ENCODE results near the gene CPD. TPM values are rescaled to one million over a fixed set of nuclear protein-coding genes. Genes with fewer than 3 reads are reported as not detected.

CPD gene
- total and polyA plus RNA-seq, 4 donors = 19.1 to 139 (median 58.8) TPM

DNA sequence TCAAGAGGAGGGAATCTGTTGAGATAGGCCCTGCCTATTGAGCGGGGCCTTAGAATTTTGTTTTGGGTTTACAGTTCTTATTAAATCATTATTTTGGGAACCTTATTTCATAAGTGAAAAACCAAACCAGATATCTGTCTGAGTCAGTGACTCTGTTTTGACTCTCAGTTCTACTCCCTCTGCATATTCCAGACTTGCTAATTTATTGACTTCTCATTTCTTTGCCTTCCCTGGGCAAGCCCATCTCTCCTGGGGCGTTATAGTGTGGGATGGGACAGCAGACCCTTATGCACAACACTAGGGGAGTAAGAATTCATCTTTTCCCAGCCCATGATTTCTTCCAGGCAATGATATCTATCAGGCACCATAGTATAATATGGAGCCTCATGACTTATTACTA is 45.7 kb downstream of the CPD start:
- Histone ChIP-seq H3K4me3 (ENCODE audit: low read depth in 1 of 3, low read length in 3 of 3) (no peak overlapping the region), H3K27ac (ENCODE audit: low read depth in 1 of 2, low read length in 2 of 2) (no peak overlapping the region), H3K36me3 (ENCODE audit: control insufficient read depth in 4 of 4, insufficient read depth in 3 of 4, low read depth in 1 of 4, low read length in 3 of 4) (peaks cover 4 to 27% (median 17%) of the 10 kb centered on the region in 4 donors), H3K27me3 (ENCODE audit: control insufficient read depth in 4 of 4, insufficient read depth in 4 of 4, low read length in 3 of 4) (no peaks in the 10 kb centered on the region), H3K4me1 (ENCODE audit: control insufficient read depth in 4 of 4, insufficient read depth in 4 of 4, low read length in 3 of 4) (no peaks in the 10 kb centered on the region), H3K9me3 (ENCODE audit: control insufficient read depth in 4 of 4, low read length in 3 of 4) (no peaks in the 10 kb centered on the region), H3K9ac (ENCODE audit: low read depth in 1 of 2, low read length in 2 of 2) (no peak overlapping the region)
- TF ChIP-seq GABPA (IDR thresholded peaks at IDR 0.05 in 1 of 2, conservative IDR thresholded peaks at IDR 0.05 in 1 of 2) = no peak
- TF ChIP-seq, protein P1, sequence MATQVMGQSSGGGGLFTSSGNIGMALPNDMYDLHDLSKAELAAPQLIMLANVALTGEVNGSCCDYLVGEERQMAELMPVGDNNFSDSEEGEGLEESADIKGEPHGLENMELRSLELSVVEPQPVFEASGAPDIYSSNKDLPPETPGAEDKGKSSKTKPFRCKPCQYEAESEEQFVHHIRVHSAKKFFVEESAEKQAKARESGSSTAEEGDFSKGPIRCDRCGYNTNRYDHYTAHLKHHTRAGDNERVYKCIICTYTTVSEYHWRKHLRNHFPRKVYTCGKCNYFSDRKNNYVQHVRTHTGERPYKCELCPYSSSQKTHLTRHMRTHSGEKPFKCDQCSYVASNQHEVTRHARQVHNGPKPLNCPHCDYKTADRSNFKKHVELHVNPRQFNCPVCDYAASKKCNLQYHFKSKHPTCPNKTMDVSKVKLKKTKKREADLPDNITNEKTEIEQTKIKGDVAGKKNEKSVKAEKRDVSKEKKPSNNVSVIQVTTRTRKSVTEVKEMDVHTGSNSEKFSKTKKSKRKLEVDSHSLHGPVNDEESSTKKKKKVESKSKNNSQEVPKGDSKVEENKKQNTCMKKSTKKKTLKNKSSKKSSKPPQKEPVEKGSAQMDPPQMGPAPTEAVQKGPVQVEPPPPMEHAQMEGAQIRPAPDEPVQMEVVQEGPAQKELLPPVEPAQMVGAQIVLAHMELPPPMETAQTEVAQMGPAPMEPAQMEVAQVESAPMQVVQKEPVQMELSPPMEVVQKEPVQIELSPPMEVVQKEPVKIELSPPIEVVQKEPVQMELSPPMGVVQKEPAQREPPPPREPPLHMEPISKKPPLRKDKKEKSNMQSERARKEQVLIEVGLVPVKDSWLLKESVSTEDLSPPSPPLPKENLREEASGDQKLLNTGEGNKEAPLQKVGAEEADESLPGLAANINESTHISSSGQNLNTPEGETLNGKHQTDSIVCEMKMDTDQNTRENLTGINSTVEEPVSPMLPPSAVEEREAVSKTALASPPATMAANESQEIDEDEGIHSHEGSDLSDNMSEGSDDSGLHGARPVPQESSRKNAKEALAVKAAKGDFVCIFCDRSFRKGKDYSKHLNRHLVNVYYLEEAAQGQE (IDR thresholded peaks at IDR 0.05) = no peak
- TF ChIP-seq RXRA (IDR thresholded peaks at IDR 0.05) = no peak
- TF ChIP-seq, protein P2, sequence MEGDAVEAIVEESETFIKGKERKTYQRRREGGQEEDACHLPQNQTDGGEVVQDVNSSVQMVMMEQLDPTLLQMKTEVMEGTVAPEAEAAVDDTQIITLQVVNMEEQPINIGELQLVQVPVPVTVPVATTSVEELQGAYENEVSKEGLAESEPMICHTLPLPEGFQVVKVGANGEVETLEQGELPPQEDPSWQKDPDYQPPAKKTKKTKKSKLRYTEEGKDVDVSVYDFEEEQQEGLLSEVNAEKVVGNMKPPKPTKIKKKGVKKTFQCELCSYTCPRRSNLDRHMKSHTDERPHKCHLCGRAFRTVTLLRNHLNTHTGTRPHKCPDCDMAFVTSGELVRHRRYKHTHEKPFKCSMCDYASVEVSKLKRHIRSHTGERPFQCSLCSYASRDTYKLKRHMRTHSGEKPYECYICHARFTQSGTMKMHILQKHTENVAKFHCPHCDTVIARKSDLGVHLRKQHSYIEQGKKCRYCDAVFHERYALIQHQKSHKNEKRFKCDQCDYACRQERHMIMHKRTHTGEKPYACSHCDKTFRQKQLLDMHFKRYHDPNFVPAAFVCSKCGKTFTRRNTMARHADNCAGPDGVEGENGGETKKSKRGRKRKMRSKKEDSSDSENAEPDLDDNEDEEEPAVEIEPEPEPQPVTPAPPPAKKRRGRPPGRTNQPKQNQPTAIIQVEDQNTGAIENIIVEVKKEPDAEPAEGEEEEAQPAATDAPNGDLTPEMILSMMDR (IDR thresholded peaks at IDR 0.05; ENCODE audit: low read depth, low read length, missing input control) = no peak
- no peak for TF ChIP-seq RAD21 (IDR thresholded peaks at IDR 0.05)
- WGBS = 81% methylated on average over 2 of the region's 2 CpGs
- DNase-seq (ENCODE audit: low spot score) = no peak

DNA sequence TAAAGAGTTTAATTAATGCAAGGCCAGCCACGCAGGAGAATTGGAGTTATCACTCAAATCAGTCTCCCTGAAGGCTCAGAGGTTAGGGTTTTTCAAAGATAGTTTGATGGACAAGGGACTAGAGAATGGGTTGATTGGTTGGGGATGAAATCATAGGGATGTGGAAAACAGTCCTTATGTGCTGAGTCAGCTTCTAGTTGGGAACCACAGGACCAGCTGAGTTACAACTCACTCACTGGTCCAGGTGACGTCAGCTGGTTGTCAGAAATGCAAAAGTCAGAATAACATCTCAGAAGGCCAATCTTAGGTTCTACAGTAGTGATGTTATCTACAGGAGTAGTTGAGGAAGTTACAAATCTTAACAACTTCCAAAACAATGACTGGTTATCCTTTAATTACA is 47.6 kb downstream of the CPD start:
- Histone ChIP-seq H3K4me3 (ENCODE audit: low read depth in 1 of 3, low read length in 3 of 3) (no peak overlapping the region), H3K9me3 (ENCODE audit: control insufficient read depth in 4 of 4, low read length in 3 of 4) (no peaks in the 10 kb centered on the region), H3K36me3 (ENCODE audit: control insufficient read depth in 4 of 4, insufficient read depth in 3 of 4, low read depth in 1 of 4, low read length in 3 of 4) (peaks cover 2 to 24% (median 15%) of the 10 kb centered on the region in 4 donors), H3K27me3 (ENCODE audit: control insufficient read depth in 4 of 4, insufficient read depth in 4 of 4, low read length in 3 of 4) (no peaks in the 10 kb centered on the region), H3K9ac (ENCODE audit: low read depth in 1 of 2, low read length in 2 of 2) (no peak overlapping the region), H3K4me1 (ENCODE audit: control insufficient read depth in 4 of 4, insufficient read depth in 4 of 4, low read length in 3 of 4) (no peaks in the 10 kb centered on the region), H3K27ac (ENCODE audit: low read depth in 1 of 2, low read length in 2 of 2) (no peak overlapping the region)
- no peak for TF ChIP-seq FOXA1 (IDR thresholded peaks at IDR 0.05)
- TF ChIP-seq, protein P3, sequence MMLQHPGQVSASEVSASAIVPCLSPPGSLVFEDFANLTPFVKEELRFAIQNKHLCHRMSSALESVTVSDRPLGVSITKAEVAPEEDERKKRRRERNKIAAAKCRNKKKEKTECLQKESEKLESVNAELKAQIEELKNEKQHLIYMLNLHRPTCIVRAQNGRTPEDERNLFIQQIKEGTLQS (IDR thresholded peaks at IDR 0.05) = no peak
- no peak for TF ChIP-seq SP1 (IDR thresholded peaks at IDR 0.05)
- no peak for TF ChIP-seq RAD21 (IDR thresholded peaks at IDR 0.05)
- TF ChIP-seq, protein P2 (IDR thresholded peaks at IDR 0.05; ENCODE audit: low read depth, low read length, missing input control) = no peak
- no peak for TF ChIP-seq JUND (IDR thresholded peaks at IDR 0.05)
- TF ChIP-seq HNF4A (conservative IDR thresholded peaks at IDR 0.05) = no peak
- WGBS = 100% methylated on average over 2 of the region's 2 CpGs
- DNase-seq (ENCODE audit: low spot score) = no peak
